Fibroblast of lung (primary cell): Measurements from ENCODE around the gene MFN2.

Experiments
- CTCF ChIP-seq, 2 donors: IDR thresholded peaks in 1 of 2; conservative IDR thresholded peaks in 1 of 2; 1 replicate in 1 of 2; 2 replicates in 1 of 2; pipeline ENCODE4 v1.5.1; 2011 to 2012; ENCODE audit warnings: low read length in 2 of 2, control low read depth in 1 of 2, inconsistent platforms in 1 of 2, low read depth in 1 of 2, mild to moderate bottlenecking in 1 of 2
- EZH2 ChIP-seq: IDR thresholded peaks from 2 replicates; pipeline ENCODE4 v1.5.1; 2012; ENCODE audit warnings: low read length, control low read depth, mild to moderate bottlenecking; ENCODE audit errors: missing control alignments

GRCh38 chr1:11963622-11964021 is 16.6 kb upstream of the MFN2 start:
- TF ChIP-seq CTCF (conservative IDR thresholded peaks at IDR 0.05 in 1 of 2, IDR thresholded peaks at IDR 0.05 in 1 of 2; ENCODE audit: low read depth in 1 of 2, low read length in 2 of 2) (no peak), EZH2 (no peak)
